SK-N-MC (cell line): ENCODE measurements around the gene TPT1.
A peak's percentile ranks its signal among the peaks of the same experiment; 100 is the strongest.
"Not testable (repeated sequence)": the region's sequence is repeated elsewhere in the genome, so short reads cannot be mapped to it uniquely, and the experiment has no call there.

Source experiments
- DNase-seq: peaks from one replicate; pipeline ENCODE4 v3.0.0-alpha.2; 2011; ENCODE audit warnings: low read depth, low spot score
- H3K27ac ChIP-seq: fragments of 200-600 bp; sonication (generic); 2 replicates; pipeline ENCODE4 v1.5.1; 2016; ENCODE audit warnings: mixed run types
- H3K36me3 ChIP-seq: fragments of 200-600 bp; sonication (generic); 2 replicates; pipeline ENCODE4 v1.6.1; 2017; ENCODE audit warnings: antibody characterized with exemption, low read length, mixed read lengths; ENCODE audit not compliant: insufficient read depth
- H3K4me3 ChIP-seq: fragments of 200-600 bp; sonication (generic); 2 replicates; pipeline ENCODE4 v1.5.1; 2016
- H3K9ac ChIP-seq: fragments of 200-600 bp; sonication (generic); 2 replicates; pipeline ENCODE4 v1.8.0; 2017; ENCODE audit warnings: mixed run types, mixed read lengths; ENCODE audit not compliant: insufficient read length
- H3K9me3 ChIP-seq: fragments of 200-600 bp; sonication (generic); 2 replicates; pipeline ENCODE4 v1.6.1; 2017; ENCODE audit warnings: low read depth, mild to moderate bottlenecking, antibody characterized with exemption, low read length, moderate library complexity, mixed read lengths
- EZH2 ChIP-seq: fragments of 200-600 bp; sonication (generic); IDR thresholded peaks from one replicate; pipeline ENCODE4 v1.6.1; 2017; ENCODE audit warnings: antibody characterized with exemption
- FOXP2 ChIP-seq: optimal IDR thresholded peaks from 2 replicates; pipeline ENCODE3; 2011; ENCODE audit warnings: mild to moderate bottlenecking, moderate library complexity; ENCODE audit not compliant: insufficient read depth; ENCODE audit errors: extremely low read length, control extremely low read depth
- POLR2AphosphoS5 ChIP-seq: IDR thresholded peaks from 2 replicates; pipeline ENCODE4 v1.6.1; 2012; ENCODE audit warnings: mild to moderate bottlenecking, low read depth, low read length, borderline replicate concordance

Gene TPT1

GRCh38 chr13:45381196-45381595 lies 40.2 kb upstream of the TPT1 start:
- Histone ChIP-seq H3K27ac (no peak overlapping the region), H3K4me3 (no peak overlapping the region), H3K9me3 (no peaks in the 10 kb centered on the region), H3K36me3 (0 out of 2 replicates have a peak, but pooled peaks cover 6% of the 10 kb centered on the region), H3K9ac (no peak overlapping the region)
- DNase-seq, result no peak
- TF ChIP-seq POLR2AphosphoS5, result no peak
- no peak for TF ChIP-seq EZH2
- no peak for TF ChIP-seq FOXP2

GRCh38 chr13:45380708-45381107 lies 39.7 kb upstream of the TPT1 start:
- not testable (repeated sequence) for H3K4me3 ChIP-seq, H3K9me3 ChIP-seq, H3K36me3 ChIP-seq, DNase-seq, H3K27ac ChIP-seq, H3K9ac ChIP-seq

DNA sequence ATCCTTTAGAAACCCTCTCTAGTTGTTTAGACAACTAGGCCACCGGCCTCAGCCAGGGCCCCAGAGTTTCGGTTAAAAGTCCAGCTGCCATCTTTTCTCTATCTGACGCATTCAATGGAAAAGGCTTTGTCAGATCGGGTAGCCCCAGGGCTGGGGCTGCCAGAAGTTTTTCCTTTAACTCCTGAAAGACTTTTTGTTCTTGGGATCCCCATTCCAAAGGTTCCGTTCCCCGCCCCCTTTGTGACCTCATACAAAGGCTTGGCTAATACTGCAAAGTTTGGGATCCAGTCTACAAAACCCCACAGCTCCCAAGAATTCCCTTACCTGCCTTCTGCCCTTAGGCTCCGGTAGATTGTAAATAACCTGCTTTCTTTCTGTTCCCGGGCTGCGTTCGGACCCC lies 38.5 kb upstream of the TPT1 start:
- H3K36me3 ChIP-seq, H3K9me3 ChIP-seq, H3K27ac ChIP-seq, H3K9ac ChIP-seq, H3K4me3 ChIP-seq, DNase-seq: not testable (repeated sequence)

GRCh38 chr13:45378786-45379185 lies 37.8 kb upstream of the TPT1 start:
- H3K36me3 ChIP-seq, H3K9me3 ChIP-seq, H3K4me3 ChIP-seq, H3K9ac ChIP-seq, H3K27ac ChIP-seq, DNase-seq: not testable (repeated sequence)

DNA sequence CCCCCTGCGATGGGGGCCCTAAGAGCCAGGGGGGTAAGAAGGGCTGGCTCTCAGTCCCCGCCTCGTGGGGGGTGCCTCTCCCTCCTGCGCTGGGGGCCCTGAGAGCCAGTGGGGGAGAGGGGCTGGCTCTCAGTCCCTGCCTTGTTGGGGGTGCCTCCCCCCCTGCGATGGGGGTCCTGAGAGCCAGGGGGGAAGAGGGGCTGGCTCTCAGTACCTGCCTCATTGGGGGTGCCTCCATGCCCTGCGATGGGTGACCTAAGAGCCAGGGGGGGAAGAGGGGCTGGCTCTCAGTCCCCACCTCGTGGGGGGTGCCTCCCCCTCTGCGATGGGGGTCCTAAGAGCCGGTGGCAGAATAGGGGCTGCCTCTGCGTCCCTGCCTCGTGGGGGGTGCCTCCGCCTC lies 36.3 kb upstream of the TPT1 start:
- DNase-seq, H3K4me3 ChIP-seq, H3K36me3 ChIP-seq, H3K9me3 ChIP-seq, H3K27ac ChIP-seq, H3K9ac ChIP-seq: not testable (repeated sequence)

- not testable (repeated sequence) for H3K9ac ChIP-seq, H3K27ac ChIP-seq, H3K9me3 ChIP-seq, DNase-seq, H3K4me3 ChIP-seq, H3K36me3 ChIP-seq
Observed at GRCh38 chr13:45376651-45377050, 35.7 kb upstream of the TPT1 start.

DNA sequence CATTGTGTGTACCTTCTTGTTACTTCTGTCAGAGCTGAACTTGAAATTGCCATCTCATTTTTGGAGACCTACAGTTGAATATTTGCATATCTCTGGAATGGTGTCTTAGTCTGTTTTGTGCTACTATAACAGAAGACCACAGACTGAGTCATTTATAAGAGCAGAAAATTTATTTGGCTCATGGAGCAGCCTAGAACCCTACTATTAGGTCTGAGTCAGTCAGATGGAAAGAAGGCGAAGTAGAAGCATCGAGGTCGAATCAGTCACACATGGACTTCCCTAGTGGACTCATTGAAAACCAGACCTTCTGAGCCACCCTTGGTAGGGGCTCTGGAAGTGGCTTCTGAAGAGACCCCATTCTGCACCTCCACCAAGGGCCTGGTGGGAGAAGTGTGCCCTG lies 33.9 kb upstream of the TPT1 start:
- H3K27ac ChIP-seq, result no peak overlapping the region
- no peak overlapping the region for H3K4me3 ChIP-seq
- H3K9me3 ChIP-seq, result no peaks in the 10 kb centered on the region
- no peak overlapping the region for H3K9ac ChIP-seq
- DNase-seq, result no peak
- TF ChIP-seq FOXP2 (no peak), POLR2AphosphoS5 (no peak), EZH2 (no peak)
- H3K36me3 ChIP-seq, result peaks cover 6% of the 10 kb centered on the region; the same call in 1 of the 2 replicates

- H3K9me3 ChIP-seq, result no peaks in the 10 kb centered on the region
- H3K27ac ChIP-seq, result peak overlapping the region; percentile 57
- no peak for DNase-seq
- TF ChIP-seq FOXP2, result no peak
- TF ChIP-seq POLR2AphosphoS5, result no peak
- TF ChIP-seq EZH2, result no peak
- no peak overlapping the region for H3K9ac ChIP-seq
- H3K36me3 ChIP-seq, result peaks cover 6% of the 10 kb centered on the region; the same call in 1 of the 2 replicates
- H3K4me3 ChIP-seq, result no peak overlapping the region
Observed at GRCh38 chr13:45373162-45373547, 32.2 kb upstream of the TPT1 start.

GRCh38 chr13:45372189-45373161 lies 31.5 kb upstream of the TPT1 start:
- Histone ChIP-seq H3K36me3 (peaks cover 6% of the 10 kb centered on the region; the same call in 1 of the 2 replicates), H3K9me3 (no peaks in the 10 kb centered on the region), H3K4me3 (no peak overlapping the region), H3K27ac (peak overlapping the region; percentile 57), H3K9ac (no peak overlapping the region)
- no peak for DNase-seq
- no peak for TF ChIP-seq EZH2
- no peak for TF ChIP-seq FOXP2
- no peak for TF ChIP-seq POLR2AphosphoS5

GRCh38 chr13:45370922-45371406 lies 30.0 kb upstream of the TPT1 start:
- TF ChIP-seq POLR2AphosphoS5 (no peak), FOXP2 (no peak), EZH2 (no peak)
- Histone ChIP-seq H3K9me3 (no peaks in the 10 kb centered on the region), H3K9ac (no peak overlapping the region), H3K4me3 (no peak overlapping the region), H3K36me3 (peaks cover 6% of the 10 kb centered on the region; the same call in 1 of the 2 replicates), H3K27ac (no peak overlapping the region)
- peak; percentile 16 for DNase-seq
